Measurements from ENCODE around the gene CBX2. TPM values are rescaled to one million over a fixed set of nuclear protein-coding genes. Genes with fewer than 3 reads are reported as not detected.

CBX2 gene
- total and polyA plus RNA-seq, 8 donors: 2.6 to 33.8 (median 24.7) TPM

GRCh38 chr17:79788989-79789942, 11.3 kb downstream of the CBX2 start:
- TF ChIP-seq CTCF (IDR thresholded peaks at IDR 0.05): no peak
- intact Hi-C loops (cut with DNase I): loop anchor here in 1 of 2 donors (5.0 to 10.0 kb wide), 3 partner anchors 126 to 203 kb away; no protein-coding TSS in a partner anchor
- peaks cover 48 to 99% of the 10 kb centered on the region in 2 donors for H3K27me3 ChIP-seq
- peaks cover 11 to 36% of the 10 kb centered on the region in 2 donors for H3K4me1 ChIP-seq
- no peak for ATAC-seq
- peaks cover 0 to 7% of the 10 kb centered on the region in 2 donors for H3K36me3 ChIP-seq
- no peaks in the 10 kb centered on the region for H3K9me3 ChIP-seq
- H3K4me3 ChIP-seq: no peak overlapping the region
- no peak overlapping the region for H3K27ac ChIP-seq
- DNase-seq: peak in 1 of 4 donors; percentile 75

- peaks cover 48 to 90% of the 10 kb centered on the region in 2 donors for H3K27me3 ChIP-seq
Observed at GRCh38 chr17:79789943-79790804, 12.2 kb downstream of the CBX2 start.

GRCh38 chr17:79790805-79791734, 13.1 kb downstream of the CBX2 start:
- H3K4me1 ChIP-seq: peaks cover 14 to 40% of the 10 kb centered on the region in 2 donors
- H3K27ac ChIP-seq: no peak overlapping the region
- peaks cover 0 to 11% of the 10 kb centered on the region in 2 donors for H3K36me3 ChIP-seq
- peaks cover 48 to 81% of the 10 kb centered on the region in 2 donors for H3K27me3 ChIP-seq
- no peak for TF ChIP-seq CTCF (IDR thresholded peaks at IDR 0.05)
- intact Hi-C loops (cut with DNase I): no loop called here
- no peak overlapping the region for H3K4me3 ChIP-seq
- H3K9me3 ChIP-seq: no peaks in the 10 kb centered on the region
- DNase-seq (peak in 1 of 4 donors; percentile 75), ATAC-seq (no peak)

More at GRCh38 chr17:79789943-79790804, 12.2 kb downstream of the CBX2 start:
- DNase-seq (peak in 1 of 4 donors; percentile 91), ATAC-seq (peak; percentile 81)
- no peak overlapping the region for H3K27ac ChIP-seq
- TF ChIP-seq CTCF (IDR thresholded peaks at IDR 0.05): peak; percentile 75 to 79
- intact Hi-C loops (cut with DNase I): loop anchor here in 1 of 2 donors (5.0 to 10.0 kb wide), 3 partner anchors 125 to 202 kb away; no protein-coding TSS in a partner anchor
- H3K9me3 ChIP-seq: no peaks in the 10 kb centered on the region
- peaks cover 11 to 36% of the 10 kb centered on the region in 2 donors for H3K4me1 ChIP-seq
- no peak overlapping the region for H3K4me3 ChIP-seq
- peaks cover 0 to 9% of the 10 kb centered on the region in 2 donors for H3K36me3 ChIP-seq

- no peak overlapping the region for H3K27ac ChIP-seq
- no peak overlapping the region for H3K4me3 ChIP-seq
- H3K9me3 ChIP-seq: no peaks in the 10 kb centered on the region
- ATAC-seq (no peak), DNase-seq (no peak)
- H3K27me3 ChIP-seq: peaks cover 48 to 75% of the 10 kb centered on the region in 2 donors
- intact Hi-C loops (cut with DNase I): no loop called here
- H3K4me1 ChIP-seq: peaks cover 17 to 45% of the 10 kb centered on the region in 2 donors
- H3K36me3 ChIP-seq: peaks cover 0 to 11% of the 10 kb centered on the region in 2 donors
- no peak for TF ChIP-seq CTCF (IDR thresholded peaks at IDR 0.05)
Observed at GRCh38 chr17:79791735-79792161, 13.8 kb downstream of the CBX2 start.

All from left lung (tissue), 10 donors.